Endothelial cell of umbilical vein (primary cell): ENCODE measurements around the gene PFAS. TPM values are rescaled to one million over a fixed set of nuclear protein-coding genes. Genes with fewer than 3 reads are reported as not detected.

Source experiments
- BruUV-seq: library from RNA; stranded (reverse); fragments of 400-500 nt; replicated peaks from 2 replicates; lab custom pipeline; 2021; lab: Mats Ljungman, UMichigan
- CTCF ChIA-PET: fragments of 300-600, 350-600 bp; sonication (Branson Sonifier 250); formaldehyde crosslinking; loops from one replicate; lab custom pipeline; 2021; ENCODE audit warnings: antibody characterized with exemption, inconsistent platforms; lab: Charles Lee
- POLR2A ChIA-PET: fragments of 300-600, 350-600 bp; sonication (Branson Sonifier 250); formaldehyde crosslinking; loops from one replicate; lab custom pipeline; 2021; ENCODE audit warnings: antibody characterized with exemption, inconsistent platforms; lab: Charles Lee
- DNase-seq: peaks from one replicate; pipeline ENCODE4 v3.0.0-alpha.2; 2011; ENCODE audit warnings: low read depth, low spot score
- FAIRE-seq: peaks from 2 replicates; lab custom pipeline; 2011; peaks lifted over from hg19 to GRCh38; lab: Jason Lieb, UNC
- H2AFZ ChIP-seq: 2 replicates; pipeline ENCODE4 v1.6.0; 2012; ENCODE audit warnings: low read depth, low read length, control low read depth, inconsistent platforms
- H3K27ac ChIP-seq: 2 replicates; pipeline ENCODE4 v1.5.1; 2011; ENCODE audit warnings: low read depth, mild to moderate bottlenecking, control low read depth, low read length, moderate library complexity; ENCODE audit not compliant: insufficient read depth
- H3K27me3 ChIP-seq, 2 experiments: 2 replicates each; pipeline versions ENCODE4 v1.6.0 to v1.6.1; 2011; ENCODE audit warnings: low read length in 2 of 2, mixed read lengths in 1 of 2; ENCODE audit not compliant: control insufficient read depth in 2 of 2, insufficient read depth in 2 of 2
- H3K36me3 ChIP-seq, 2 experiments: 2 replicates in 1 of 2; 3 replicates in 1 of 2; pipeline ENCODE4 v1.5.1; 2011; ENCODE audit warnings: low read length in 2 of 2, mild to moderate bottlenecking in 1 of 2, moderate library complexity in 1 of 2; ENCODE audit not compliant: control insufficient read depth in 2 of 2, insufficient read depth in 2 of 2; ENCODE audit errors: extremely low read depth in 1 of 2
- H3K4me1 ChIP-seq: 3 replicates; pipeline ENCODE4 v1.5.1; 2011; ENCODE audit warnings: mild to moderate bottlenecking, low read length; ENCODE audit not compliant: control insufficient read depth, insufficient read depth; ENCODE audit errors: extremely low read depth
- H3K4me2 ChIP-seq: 2 replicates; pipeline ENCODE4 v1.6.1; 2011; ENCODE audit warnings: low read length, control low read depth, mixed read lengths; ENCODE audit not compliant: insufficient read depth
- H3K4me3 ChIP-seq, 3 experiments: fragments of 200-600 bp in 1 of 3; sonication (generic), shearing (Covaris generic) in 1 of 3; replicated peaks in 1 of 3; 2 replicates each; pipeline ENCODE4 v1.5.1; 2011 to 2016; ENCODE audit warnings: control low read depth in 3 of 3, low read length in 3 of 3, mild to moderate bottlenecking in 2 of 3, inconsistent platforms in 1 of 3, low read depth in 1 of 3, moderate library complexity in 1 of 3; ENCODE audit not compliant: insufficient read depth in 1 of 3
- H3K79me2 ChIP-seq: 2 replicates; pipeline ENCODE4 v1.6.0; 2012; ENCODE audit warnings: low read length, inconsistent platforms; ENCODE audit not compliant: control insufficient read depth, insufficient read depth
- H3K9ac ChIP-seq: replicated peaks from 2 replicates; pipeline ENCODE3; 2011; ENCODE audit warnings: low read length, control low read depth; ENCODE audit not compliant: insufficient read depth; ENCODE audit errors: extremely low read depth
- H3K9me1 ChIP-seq: replicated peaks from 3 replicates; pipeline ENCODE4 v1.6.0; 2011; ENCODE audit warnings: mild to moderate bottlenecking, low read length; ENCODE audit not compliant: control insufficient read depth, insufficient read depth; ENCODE audit errors: extremely low read depth
- H3K9me3 ChIP-seq: replicated peaks from 2 replicates; pipeline ENCODE4 v1.5.1; 2012; ENCODE audit warnings: low read length, inconsistent platforms; ENCODE audit not compliant: control insufficient read depth, insufficient read depth
- H4K20me1 ChIP-seq: replicated peaks from 2 replicates; pipeline ENCODE3; 2011; ENCODE audit warnings: mild to moderate bottlenecking, low read length; ENCODE audit not compliant: control insufficient read depth, insufficient read depth; ENCODE audit errors: extremely low read depth
- EZH2 ChIP-seq: IDR thresholded peaks from 2 replicates; pipeline ENCODE4 v1.6.1; 2012; ENCODE audit warnings: borderline replicate concordance, low read depth, mild to moderate bottlenecking, moderate library complexity, low read length, inconsistent platforms; ENCODE audit not compliant: severe bottlenecking
- MYC ChIP-seq: IDR thresholded peaks from one replicate; pipeline ENCODE4 v1.6.1; 2011; ENCODE audit warnings: mild to moderate bottlenecking, low read depth, low read length
- POLR2AphosphoS5 ChIP-seq: IDR thresholded peaks from 2 replicates; pipeline ENCODE4 v1.6.1; 2012; ENCODE audit warnings: low read depth, mild to moderate bottlenecking, control low read depth, low read length, moderate library complexity; ENCODE audit not compliant: insufficient read depth
- dilution Hi-C: fragments of 300-500 bp; cut with MboI; formaldehyde crosslinking; loops from one replicate; pipeline ENCODE4 v1.15.0; 2019; ENCODE audit warnings: low sequenced_read_pairs; ENCODE audit not compliant: extremely low pct_ligation_motif_present
- intact Hi-C: fragments of 100-400 bp; cut with micrococcal nuclease; formaldehyde crosslinking; loops from one replicate; pipeline ENCODE4 v1.10.0; 2022
- polyA plus RNA-seq, 4 experiments: library from polyadenylated mRNA; depleted of rRNA in 3 of 4; stranded (reverse) in 3 of 4; unstranded in 1 of 4; fragments of >200 nt; gene quantifications; 2 replicates each; pipeline versions ENCODE4 v1.2.1 to v1.2.3, GENCODE V29; 2011 to 2012; ENCODE audit warnings: missing spikeins in 1 of 4
- total RNA-seq: library from RNA; stranded (reverse); gene quantifications from 2 replicates; pipeline ENCODE4 v1.2.3, GENCODE V29; 2021
- TF ChIP-seq, protein P1 (sequence below), 2 donors: IDR thresholded peaks; 1 replicate in 1 of 2; 2 replicates in 1 of 2; pipeline ENCODE4 v1.5.1; 2011; ENCODE audit warnings: low read length in 2 of 2, mild to moderate bottlenecking in 2 of 2, moderate library complexity in 2 of 2, control low read depth in 1 of 2, inconsistent platforms in 1 of 2, low read depth in 1 of 2; ENCODE audit not compliant: insufficient read depth in 1 of 2; ENCODE audit errors: extremely low read depth in 1 of 2
- TF ChIP-seq, protein P2 (sequence below): IDR thresholded peaks from 2 replicates; pipeline ENCODE4 v1.6.1; 2011; ENCODE audit not compliant: insufficient read depth, insufficient read length

Gene PFAS
- total and polyA plus RNA-seq, 2 donors (not counting 3 experiments of a cell fraction or from before 2014, with no cell fraction given): 34.1 to 108 TPM

GRCh38 chr17:8254881-8255280, 5.8 kb downstream of the PFAS start:
- no TSS peak for BruUV-seq
- Histone ChIP-seq H3K36me3 (peaks cover 9 to 22% of the 10 kb centered on the region in 2 experiments), H3K79me2 (peaks cover 26% of the 10 kb centered on the region), H3K27ac (no peak overlapping the region), H3K27me3 (no peaks in the 10 kb centered on the region), H3K4me3 (no peak overlapping the region), H3K9me1 (no peaks in the 10 kb centered on the region), H3K9ac (no peak overlapping the region), H2AFZ (no peak overlapping the region), H3K4me2 (no peak overlapping the region), H4K20me1 (no peaks in the 10 kb centered on the region), H3K4me1 (peaks cover 6% of the 10 kb centered on the region), H3K9me3 (no peaks in the 10 kb centered on the region)
- dilution Hi-C loops: no loop called here
- ChIA-PET POLR2A (no interaction called here), CTCF (interaction anchor here (1.0 to 1.7 kb wide), 4 partner anchors 26 to 122 kb away, joined by 3 to 11 read pairs (median 5); partner anchors contain the start of genes KRABD2 and SLC25A35)
- TF ChIP-seq MYC: no peak
- TF ChIP-seq, protein P1, sequence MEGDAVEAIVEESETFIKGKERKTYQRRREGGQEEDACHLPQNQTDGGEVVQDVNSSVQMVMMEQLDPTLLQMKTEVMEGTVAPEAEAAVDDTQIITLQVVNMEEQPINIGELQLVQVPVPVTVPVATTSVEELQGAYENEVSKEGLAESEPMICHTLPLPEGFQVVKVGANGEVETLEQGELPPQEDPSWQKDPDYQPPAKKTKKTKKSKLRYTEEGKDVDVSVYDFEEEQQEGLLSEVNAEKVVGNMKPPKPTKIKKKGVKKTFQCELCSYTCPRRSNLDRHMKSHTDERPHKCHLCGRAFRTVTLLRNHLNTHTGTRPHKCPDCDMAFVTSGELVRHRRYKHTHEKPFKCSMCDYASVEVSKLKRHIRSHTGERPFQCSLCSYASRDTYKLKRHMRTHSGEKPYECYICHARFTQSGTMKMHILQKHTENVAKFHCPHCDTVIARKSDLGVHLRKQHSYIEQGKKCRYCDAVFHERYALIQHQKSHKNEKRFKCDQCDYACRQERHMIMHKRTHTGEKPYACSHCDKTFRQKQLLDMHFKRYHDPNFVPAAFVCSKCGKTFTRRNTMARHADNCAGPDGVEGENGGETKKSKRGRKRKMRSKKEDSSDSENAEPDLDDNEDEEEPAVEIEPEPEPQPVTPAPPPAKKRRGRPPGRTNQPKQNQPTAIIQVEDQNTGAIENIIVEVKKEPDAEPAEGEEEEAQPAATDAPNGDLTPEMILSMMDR (IDR thresholded peaks at IDR 0.05; ENCODE audit: extremely low read depth in 1 of 2, insufficient read depth in 1 of 2, low read depth in 1 of 2, low read length in 2 of 2): no peak
- intact Hi-C loops: no loop called here
- no peak for DNase-seq
- no peak for FAIRE-seq

- no peak for DNase-seq
- Histone ChIP-seq H3K36me3 (peaks cover 9 to 22% of the 10 kb centered on the region in 2 experiments), H3K9me1 (no peaks in the 10 kb centered on the region), H2AFZ (no peak overlapping the region), H3K27ac (no peak overlapping the region), H3K4me1 (no peaks in the 10 kb centered on the region), H3K79me2 (peaks cover 20% of the 10 kb centered on the region), H3K9me3 (no peaks in the 10 kb centered on the region), H3K9ac (no peak overlapping the region), H3K4me2 (no peak overlapping the region), H3K4me3 (no peak overlapping the region), H4K20me1 (no peaks in the 10 kb centered on the region), H3K27me3 (no peaks in the 10 kb centered on the region)
- ChIA-PET POLR2A (no interaction called here), CTCF (interaction anchor here (1.0 to 1.6 kb wide), 4 partner anchors 9 to 121 kb away, joined by 3 to 11 read pairs (median 4); partner anchors contain the start of gene KRABD2)
- TF ChIP-seq MYC (no peak), EZH2 (no peak), POLR2AphosphoS5 (no peak)
- TF ChIP-seq, protein P2, sequence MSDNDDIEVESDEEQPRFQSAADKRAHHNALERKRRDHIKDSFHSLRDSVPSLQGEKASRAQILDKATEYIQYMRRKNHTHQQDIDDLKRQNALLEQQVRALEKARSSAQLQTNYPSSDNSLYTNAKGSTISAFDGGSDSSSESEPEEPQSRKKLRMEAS: no peak
- TF ChIP-seq, protein P1 (IDR thresholded peaks at IDR 0.05; ENCODE audit: extremely low read depth in 1 of 2, insufficient read depth in 1 of 2, low read depth in 1 of 2, low read length in 2 of 2): peak in 1 of 2 donors; percentile 22
- dilution Hi-C loops (no loop called here), intact Hi-C loops (no loop called here)
- no TSS peak for BruUV-seq
- FAIRE-seq: no peak
Measured at GRCh38 chr17:8255499-8255898, 6.4 kb downstream of the PFAS start.
